Cerebellar cortex (tissue), 1 donor: Measurements from ENCODE around the gene MTX2.

Source experiments
- DNase-seq: peaks from one replicate; pipeline ENCODE4 v3.0.0-alpha.2; 2015; ENCODE audit warnings: low spot score

The MTX2 gene

GRCh38 chr2:176269319-176270099 lies at the start of gene MTX2:
Gene MTX2 (plus strand): TSS chr2:176269442. CDS start chr2:176269630, 188 bp downstream.
- peak; percentile 72 for DNase-seq

GRCh38 chr2:176227874-176228273 lies 41.4 kb upstream of the MTX2 start:
- no peak for DNase-seq

- DNase-seq = no peak
Observed at GRCh38 chr2:176234156-176234555, 35.1 kb upstream of the MTX2 start.

GRCh38 chr2:176234940-176235339 lies 34.3 kb upstream of the MTX2 start:
- no peak for DNase-seq

GRCh38 chr2:176237456-176237855 lies 31.8 kb upstream of the MTX2 start:
- DNase-seq = no peak

- no peak for DNase-seq
Observed at GRCh38 chr2:176239031-176239430, 30.2 kb upstream of the MTX2 start.

- DNase-seq = no peak
Observed at GRCh38 chr2:176240301-176240700, 28.9 kb upstream of the MTX2 start.

- DNase-seq = no peak
Observed at GRCh38 chr2:176242276-176242675, 27.0 kb upstream of the MTX2 start.

GRCh38 chr2:176246331-176246730 lies 22.9 kb upstream of the MTX2 start:
- no peak for DNase-seq

GRCh38 chr2:176247859-176248258 lies 21.4 kb upstream of the MTX2 start:
- DNase-seq = no peak

GRCh38 chr2:176251928-176252327 lies 17.3 kb upstream of the MTX2 start:
- no peak for DNase-seq

- DNase-seq = no peak
Observed at GRCh38 chr2:176260689-176261088, 8.6 kb upstream of the MTX2 start.

GRCh38 chr2:176261136-176261535 lies 8.1 kb upstream of the MTX2 start:
- DNase-seq = no peak

GRCh38 chr2:176268976-176269318 lies 295 bp upstream of the MTX2 start:
- no peak for DNase-seq

GRCh38 chr2:176270100-176270750 lies 983 bp downstream of the MTX2 start:
- DNase-seq = no peak

GRCh38 chr2:176272870-176273459 lies 3.7 kb downstream of the MTX2 start:
- DNase-seq = no peak

- no peak for DNase-seq
Observed at GRCh38 chr2:176278927-176279326, 9.7 kb downstream of the MTX2 start.

GRCh38 chr2:176280156-176280555 lies 10.9 kb downstream of the MTX2 start:
- no peak for DNase-seq

GRCh38 chr2:176280867-176281658 lies 11.8 kb downstream of the MTX2 start:
- DNase-seq = no peak

GRCh38 chr2:176283291-176284068 lies 14.2 kb downstream of the MTX2 start:
- no peak for DNase-seq

GRCh38 chr2:176284461-176285049 lies 15.3 kb downstream of the MTX2 start:
- DNase-seq = no peak
